H1 (cell line): ENCODE measurements around the gene APELA. TPM values are rescaled to one million over a fixed set of nuclear protein-coding genes. Genes with fewer than 3 reads are reported as not detected.

Source experiments
- CTCF ChIA-PET: fragments of 300-600 bp; sonication (Branson Sonifier 250); formaldehyde crosslinking; loops from one replicate; lab custom pipeline; 2021; ENCODE audit not compliant: partially characterized antibody; lab: Charles Lee
- POLR2A ChIA-PET: fragments of 300-600 bp; sonication (Branson Sonifier 250); formaldehyde crosslinking; loops from one replicate; lab custom pipeline; 2021; ENCODE audit warnings: inconsistent platforms; ENCODE audit not compliant: partially characterized antibody; lab: Charles Lee
- DNase-seq, 2 experiments: peaks; one replicate each; pipeline versions ENCODE4 v3.0.0 to v3.0.0-alpha.2; 2010 to 2022; ENCODE audit warnings: low spot score in 2 of 2, low read depth in 1 of 2, mixed read lengths in 1 of 2
- FAIRE-seq: peaks from 2 replicates; lab custom pipeline; 2011; peaks lifted over from hg19 to GRCh38; lab: Jason Lieb, UNC
- H2AFZ ChIP-seq: 2 replicates; pipeline ENCODE4 v1.8.1; 2012; ENCODE audit warnings: low read length, inconsistent platforms
- H2AK5ac ChIP-seq: 2 replicates; pipeline ENCODE4 v1.6.1; 2013; ENCODE audit warnings: low read depth, low read length
- H2BK120ac ChIP-seq: replicated peaks from 2 replicates; pipeline ENCODE3; 2013; ENCODE audit warnings: low read depth, low read length, inconsistent platforms
- H2BK12ac ChIP-seq: 2 replicates; pipeline ENCODE4 v1.6.1; 2013; ENCODE audit warnings: low read depth, low read length
- H2BK15ac ChIP-seq: 2 replicates; pipeline ENCODE4 v1.6.1; 2013; ENCODE audit warnings: low read length
- H2BK20ac ChIP-seq: 2 replicates; pipeline ENCODE4 v1.6.1; 2013; ENCODE audit warnings: low read length
- H2BK5ac ChIP-seq: 2 replicates; pipeline ENCODE4 v1.6.1; 2013; ENCODE audit warnings: low read depth, low read length
- H3K14ac ChIP-seq: 2 replicates; pipeline ENCODE4 v1.6.1; 2013; ENCODE audit warnings: inconsistent platforms; ENCODE audit not compliant: insufficient read length
- H3K18ac ChIP-seq: 2 replicates; pipeline ENCODE4 v1.6.1; 2013; ENCODE audit warnings: low read length; ENCODE audit errors: extremely low read depth
- H3K23ac ChIP-seq: 2 replicates; pipeline ENCODE4 v1.6.1; 2013; ENCODE audit warnings: inconsistent platforms; ENCODE audit not compliant: insufficient read length
- H3K23me2 ChIP-seq: 2 replicates; pipeline ENCODE4 v1.6.1; 2013; ENCODE audit warnings: low read depth, low read length
- H3K27ac ChIP-seq: 2 replicates; pipeline ENCODE4 v1.6.1; 2011; ENCODE audit warnings: low read depth, low read length, inconsistent platforms
- H3K27me3 ChIP-seq, 4 experiments: replicated peaks in 1 of 4; 1 replicate in 1 of 4; 2 replicates in 3 of 4; pipeline versions ENCODE4 v1.6.1 to v1.8.1; 2011 to 2013; ENCODE audit warnings: low read length in 3 of 4, mild to moderate bottlenecking in 3 of 4, inconsistent platforms in 2 of 4, mixed read lengths in 2 of 4, moderate library complexity in 1 of 4; ENCODE audit not compliant: control insufficient read depth in 3 of 4, insufficient read depth in 3 of 4; ENCODE audit errors: extremely low read depth in 1 of 4
- H3K36me3 ChIP-seq, 4 experiments: 2 replicates each; pipeline versions ENCODE4 v1.6.1 to v1.8.1; 2011 to 2013; ENCODE audit warnings: mild to moderate bottlenecking in 4 of 4, low read length in 3 of 4, moderate library complexity in 2 of 4, control low read depth in 1 of 4, inconsistent platforms in 1 of 4; ENCODE audit not compliant: insufficient read depth in 4 of 4, control insufficient read depth in 2 of 4
- H3K4ac ChIP-seq: replicated peaks from 2 replicates; pipeline ENCODE3; 2013; ENCODE audit warnings: low read length, low read depth, mixed read lengths, inconsistent platforms; ENCODE audit not compliant: insufficient read length
- H3K4me1 ChIP-seq, 4 experiments: replicated peaks in 1 of 4; 1 replicate in 1 of 4; 2 replicates in 3 of 4; pipeline versions ENCODE4 v1.6.1 to v1.8.1; 2011 to 2013; ENCODE audit warnings: low read length in 3 of 4, inconsistent platforms in 2 of 4, mixed read lengths in 1 of 4; ENCODE audit not compliant: insufficient read depth in 4 of 4, control insufficient read depth in 3 of 4
- H3K4me2 ChIP-seq, 2 experiments: 2 replicates each; pipeline versions ENCODE4 v1.6.1 to v1.8.1; 2011 to 2013; ENCODE audit warnings: low read depth in 2 of 2, low read length in 2 of 2, control low read depth in 1 of 2, inconsistent platforms in 1 of 2, mild to moderate bottlenecking in 1 of 2; ENCODE audit not compliant: insufficient read depth in 1 of 2
- H3K4me3 ChIP-seq, 4 experiments: fragments of 200-600, 300-600 bp in 1 of 4; sonication (generic), shearing (Covaris generic), sonication (Bioruptor Twin) in 1 of 4; 2 replicates each; pipeline versions ENCODE4 v1.5.1 to v1.8.1; 2011 to 2016; ENCODE audit warnings: low read length in 4 of 4, low read depth in 3 of 4, control low read depth in 2 of 4, inconsistent platforms in 2 of 4, mild to moderate bottlenecking in 2 of 4, mixed read lengths in 1 of 4, moderate library complexity in 1 of 4; ENCODE audit not compliant: insufficient read depth in 2 of 4; ENCODE audit errors: extremely low read depth in 1 of 4
- H3K56ac ChIP-seq: replicated peaks from 2 replicates; pipeline ENCODE3; 2013; ENCODE audit warnings: low read depth, mild to moderate bottlenecking, mixed read lengths, low read length, inconsistent platforms; ENCODE audit not compliant: insufficient read length
- H3K79me1 ChIP-seq: 2 replicates; pipeline ENCODE4 v1.6.1; 2013; ENCODE audit warnings: low read depth, low read length, control low read depth
- H3K79me2 ChIP-seq, 2 experiments: 2 replicates each; pipeline versions ENCODE4 v1.6.1 to v1.8.1; 2012 to 2013; ENCODE audit warnings: low read length in 2 of 2, mild to moderate bottlenecking in 2 of 2, inconsistent platforms in 1 of 2; ENCODE audit not compliant: insufficient read depth in 2 of 2, control insufficient read depth in 1 of 2
- H3K9ac ChIP-seq, 4 experiments: replicated peaks in 1 of 4; 1 replicate in 1 of 4; 2 replicates in 3 of 4; pipeline versions ENCODE4 v1.6.1 to v1.8.1; 2011 to 2013; ENCODE audit warnings: low read depth in 3 of 4, low read length in 3 of 4, control low read depth in 2 of 4, mild to moderate bottlenecking in 2 of 4, moderate library complexity in 2 of 4, inconsistent platforms in 1 of 4; ENCODE audit errors: extremely low read depth in 1 of 4
- H3K9me3 ChIP-seq, 2 experiments: 2 replicates each; pipeline versions ENCODE4 v1.6.1 to v1.8.1; 2012 to 2013; ENCODE audit warnings: mild to moderate bottlenecking in 2 of 2, moderate library complexity in 2 of 2, control low read depth in 1 of 2, inconsistent platforms in 1 of 2, low read depth in 1 of 2, low read length in 1 of 2, mixed read lengths in 1 of 2; ENCODE audit not compliant: insufficient read depth in 2 of 2
- H4K20me1 ChIP-seq, 2 experiments: replicated peaks in 1 of 2; 2 replicates each; pipeline versions ENCODE3 to v1.8.1; 2011 to 2013; ENCODE audit warnings: inconsistent platforms in 2 of 2, low read length in 2 of 2, mild to moderate bottlenecking in 1 of 2; ENCODE audit not compliant: insufficient read depth in 2 of 2, control insufficient read depth in 1 of 2
- H4K5ac ChIP-seq: 2 replicates; pipeline ENCODE4 v1.6.1; 2013; ENCODE audit warnings: low read length, low read depth, mixed read lengths, inconsistent platforms; ENCODE audit not compliant: insufficient read length
- H4K8ac ChIP-seq: 2 replicates; pipeline ENCODE4 v1.8.0; 2013; ENCODE audit warnings: mild to moderate bottlenecking, moderate library complexity, low read length, inconsistent platforms; ENCODE audit not compliant: insufficient read depth; ENCODE audit errors: extremely low read depth
- H4K91ac ChIP-seq: replicated peaks from 2 replicates; pipeline ENCODE3; 2013; ENCODE audit warnings: low read length, mixed read lengths, inconsistent platforms; ENCODE audit not compliant: insufficient read length
- BCL11A ChIP-seq, 2 experiments: IDR thresholded peaks; one replicate each; pipeline ENCODE4 v1.6.1; 2011; ENCODE audit warnings: low read depth in 2 of 2, low read length in 2 of 2, mild to moderate bottlenecking in 2 of 2
- CREB1 ChIP-seq: IDR thresholded peaks from 2 replicates; pipeline ENCODE4 v1.6.1; 2012; ENCODE audit warnings: inconsistent platforms
- POLR2AphosphoS5 ChIP-seq: IDR thresholded peaks from 2 replicates; pipeline ENCODE4 v1.6.1; 2011; ENCODE audit warnings: low read depth, low read length
- SIN3A ChIP-seq, 2 experiments: IDR thresholded peaks in 1 of 2; conservative IDR thresholded peaks in 1 of 2; 2 replicates each; pipeline ENCODE4 v1.6.1; 2011 to 2012; ENCODE audit warnings: low read length in 2 of 2, improper control_type of control experiment in 1 of 2, low read depth in 1 of 2, mild to moderate bottlenecking in 1 of 2
- SP4 ChIP-seq: IDR thresholded peaks from 2 replicates; pipeline ENCODE4 v1.6.1; 2012; ENCODE audit warnings: low read length, inconsistent platforms
- WGBS, 2 experiments: shearing (Covaris generic) in 1 of 2; methylation state at CpG; one replicate each; pipeline versions ENCODE4 v1.1.6 to v1.1.7; 2013 to 2015; ENCODE audit warnings: low lambda C conversion rate in 2 of 2, mixed read lengths in 2 of 2, inconsistent platforms in 1 of 2, low coverage in 1 of 2, missing lambda C conversion rate in 1 of 2; ENCODE audit not compliant: insufficient replicate concordance in 2 of 2, insufficient coverage in 1 of 2, insufficient read length in 1 of 2; ENCODE audit errors: extremely low coverage in 1 of 2, missing lambda C conversion rate in 1 of 2; 5-methylcytosine and 5-hydroxymethylcytosine counted together
- polyA plus RNA-seq, 7 experiments: library from polyadenylated mRNA; depleted of rRNA in 3 of 7; stranded (reverse) in 5 of 7; unstranded in 2 of 7; fragments of >200 nt in 5 of 7; fragments of 200-250 nt in 2 of 7; gene quantifications; 1 replicate in 5 of 7; 2 replicates in 1 of 7; 4 replicates in 1 of 7; pipeline versions ENCODE4 v1.2.1 to v1.2.3, GENCODE V29; 2011 to 2013; ENCODE audit warnings: missing spikeins in 2 of 7, mixed read lengths in 2 of 7
- total RNA-seq: library from RNA; stranded (reverse); fragmentation: NEBNext Ultra II Directional; extraction: Animal tissue kit (Norgen Biotek cat#: 25700); gene quantifications from 2 replicates; pipeline ENCODE4 v1.2.1, GENCODE V29; 2021

The APELA gene
- total and polyA plus RNA-seq, 2 of the 8 experiments (the other 6 are each of a cell fraction or from before 2014, with no cell fraction given), result 60.2 to 81.8 TPM

DNA sequence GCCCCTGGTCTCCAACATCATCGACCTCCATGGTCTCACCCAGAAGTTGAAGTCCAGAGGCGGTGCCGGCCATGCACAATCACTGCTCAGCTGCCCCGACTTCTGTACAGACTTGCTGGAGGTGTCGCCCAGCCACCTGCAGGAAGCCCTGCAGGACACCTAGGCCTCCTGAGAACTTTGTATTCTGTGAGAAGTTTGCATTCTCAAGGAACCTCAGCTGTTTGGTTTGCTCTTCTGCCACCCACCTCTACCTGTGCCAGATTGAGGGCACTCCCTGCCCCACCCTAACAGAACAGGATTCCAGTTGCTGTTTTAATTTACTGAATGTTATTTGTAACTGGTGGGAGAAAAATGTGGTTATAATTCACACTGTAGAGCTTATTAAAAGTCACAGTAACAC lies 53.7 kb downstream of the APELA start:
- Histone ChIP-seq H4K5ac (no peak overlapping the region), H2BK15ac (no peak overlapping the region; the same call in 1 of the 2 replicates), H2AFZ (no peak overlapping the region), H2AK5ac (no peak overlapping the region), H3K56ac (no peak overlapping the region), H4K8ac (no peak overlapping the region), H3K36me3 (no peaks in the 10 kb centered on the region), H3K4me3 (no peak overlapping the region), H2BK120ac (no peak overlapping the region), H3K4me2 (no peak overlapping the region), H3K18ac (no peak overlapping the region), H3K23me2 (no peaks in the 10 kb centered on the region), H3K27ac (no peak overlapping the region), H3K79me2 (no peaks in the 10 kb centered on the region), H3K27me3 (no peaks in the 10 kb centered on the region), H4K20me1 (no peaks in the 10 kb centered on the region), H2BK12ac (no peak overlapping the region), H2BK5ac (no peak overlapping the region), H4K91ac (no peak overlapping the region), H3K79me1 (no peaks in the 10 kb centered on the region), H3K23ac (no peak overlapping the region), H3K9ac (no peak overlapping the region), H3K4ac (no peak overlapping the region), H3K4me1 (no peaks in the 10 kb centered on the region), H3K9me3 (no peaks in the 10 kb centered on the region), H3K14ac (no peak overlapping the region), H2BK20ac (no peak overlapping the region)
- no peak for TF ChIP-seq CREB1
- no peak for TF ChIP-seq BCL11A (IDR thresholded peaks at IDR 0.05; ENCODE audit: low read depth in 2 of 2, low read length in 2 of 2)
- no peak for TF ChIP-seq POLR2AphosphoS5
- no peak for TF ChIP-seq SIN3A (conservative IDR thresholded peaks at IDR 0.05 in 1 of 2, IDR thresholded peaks at IDR 0.05 in 1 of 2; ENCODE audit: low read depth in 1 of 2, low read length in 2 of 2)
- no peak for TF ChIP-seq SP4
- WGBS, 2 experiments, result 84% methylated on average over 5 of the region's 5 CpGs; no CpG with 5 or more reads in 1 of the 2 experiments
- CTCF ChIA-PET, result interaction anchor here (0.7 to 13.7 kb wide), 18 partner anchors 8 to 176 kb away, joined by 3 to 279 read pairs (median 5); no protein-coding TSS in a partner anchor
- FAIRE-seq (no peak), DNase-seq (no peak)
- POLR2A ChIA-PET, result interaction anchor here (0.9 to 1.2 kb wide), 3 partner anchors 11 to 46 kb away, joined by 3 read pairs; no protein-coding TSS in a partner anchor
